GM21529 (cell line): ENCODE data around the gene ZBTB21.
"Not testable (repeated sequence)": the region's sequence is repeated elsewhere in the genome, so short reads cannot be mapped to it uniquely, and the experiment has no call there.

Experiments used
- ATAC-seq: cut with Tn5 transposase; IDR thresholded peaks from one replicate; pipeline ENCODE4 v1.9.1; 2021; ENCODE audit not compliant: unreplicated experiment

The ZBTB21 gene

DNA sequence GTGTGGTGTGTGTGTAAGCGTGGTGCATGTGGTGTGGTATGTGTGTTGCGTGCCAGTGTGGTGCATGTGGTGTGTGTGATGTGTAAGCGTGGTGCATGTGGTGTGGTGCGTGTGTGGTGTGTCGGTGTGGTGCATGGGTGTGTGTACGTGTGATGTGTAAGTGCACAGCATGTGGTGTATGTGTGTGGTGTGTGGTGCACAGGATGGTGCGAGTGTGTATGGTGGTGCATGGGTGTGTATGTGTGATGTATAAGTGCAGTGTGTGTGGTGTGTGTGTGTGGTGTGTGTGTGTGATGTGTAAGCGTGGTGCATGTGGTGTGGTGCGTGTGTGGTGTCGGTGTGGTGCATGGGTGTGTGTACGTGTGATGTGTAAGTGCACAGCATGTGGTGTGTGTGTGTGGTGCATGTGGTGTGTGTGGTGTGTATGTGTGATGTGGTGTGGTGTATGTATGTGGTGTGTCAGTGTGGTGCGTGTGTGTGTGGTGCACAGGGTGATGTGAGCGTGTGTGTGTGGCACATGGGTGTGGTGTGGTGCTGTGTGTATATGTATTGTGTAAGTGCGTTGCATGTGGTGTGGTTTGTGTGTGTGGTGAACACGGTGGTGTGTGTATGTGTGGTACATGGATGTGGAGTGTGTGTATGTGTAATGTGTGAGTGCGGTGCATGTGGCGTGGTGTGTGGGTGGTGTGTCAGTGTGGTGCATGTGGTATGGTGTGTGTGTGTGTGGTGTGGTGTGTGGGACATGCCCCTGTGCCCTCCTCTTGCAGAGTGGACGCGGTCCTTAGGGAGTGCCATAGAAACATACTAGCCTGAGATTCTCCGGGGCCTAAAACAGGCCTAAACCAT lies 55.3 kb downstream of the ZBTB21 start:
- no peak for ATAC-seq

DNA sequence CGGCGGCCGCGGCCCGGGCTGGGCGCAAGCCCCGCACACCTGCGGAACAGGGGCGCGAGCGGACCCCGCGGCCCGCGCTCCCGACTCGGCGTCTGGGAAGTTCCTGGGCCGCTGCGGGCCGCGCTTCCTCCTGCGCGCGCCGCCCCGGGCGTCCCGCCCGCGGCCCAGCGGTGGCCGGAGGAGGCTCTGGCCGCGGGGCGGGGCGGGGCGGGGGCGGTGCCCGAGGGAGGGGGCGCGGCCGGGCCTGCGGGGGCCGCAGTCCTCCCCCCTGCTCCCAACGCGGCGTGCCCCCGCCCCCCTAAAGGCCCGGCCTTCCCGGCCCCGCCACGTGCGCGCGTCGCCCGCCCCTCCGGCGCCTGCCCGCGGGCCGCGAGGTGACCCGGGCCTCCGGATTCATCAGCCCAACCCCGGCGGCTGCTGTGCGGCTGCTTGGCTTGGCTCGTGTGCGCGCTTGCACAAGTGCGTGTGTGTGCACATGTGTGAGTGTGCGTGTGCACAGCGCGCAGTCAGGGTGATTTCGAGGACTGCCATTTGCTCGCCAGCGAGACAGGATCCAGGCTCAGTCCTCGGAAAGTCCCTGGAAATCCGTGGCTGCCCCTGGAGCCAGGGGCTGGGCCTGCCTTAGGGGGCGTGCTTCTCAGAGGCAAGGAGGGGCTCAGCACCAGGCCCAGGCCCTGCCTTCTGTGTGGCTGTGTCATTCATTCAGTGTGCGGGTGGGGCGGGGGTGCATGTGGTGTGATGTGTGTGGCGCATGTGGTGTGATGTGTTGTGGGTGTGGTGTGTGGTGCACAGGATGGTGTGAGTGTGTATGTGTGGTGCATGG lies 56.1 kb downstream of the ZBTB21 start, which contains the start of gene C2CD2:
C2CD2 (minus strand) TSS at position 188 of the 823 bp plus-strand sequence. CDS start 370 bp downstream, outside the sequence.
- ATAC-seq = peak; percentile 42

DNA sequence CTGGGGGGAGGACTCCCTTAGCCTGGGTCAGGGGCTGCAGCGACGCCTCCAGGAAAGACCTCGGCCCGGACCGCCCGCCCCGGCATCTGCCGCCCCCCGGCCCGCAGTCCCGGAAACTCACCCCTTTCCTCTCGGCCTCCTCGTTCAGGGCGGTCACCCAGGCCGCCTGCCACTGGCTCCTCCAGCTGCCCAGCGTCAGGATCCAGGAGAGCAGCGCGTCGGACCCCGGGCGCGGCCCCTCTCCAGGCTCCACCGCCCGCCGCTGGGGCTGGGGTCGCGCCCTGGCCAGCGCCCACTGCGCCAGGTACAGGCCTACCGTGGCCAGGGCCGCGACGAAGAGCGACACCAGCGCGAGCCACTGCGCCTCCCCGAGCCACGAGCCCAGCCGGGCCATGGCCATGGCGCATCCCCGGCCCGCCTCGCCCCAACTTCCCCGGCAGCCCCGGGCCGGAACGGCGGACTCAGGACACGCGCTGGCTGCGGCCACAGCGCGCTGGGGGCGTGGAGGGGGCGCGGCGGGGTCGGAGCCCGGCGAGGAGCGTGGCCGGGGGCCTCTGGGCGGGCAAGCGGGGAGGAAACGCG lies 56.8 kb downstream of the ZBTB21 start:
- peak; percentile 15 for ATAC-seq

DNA sequence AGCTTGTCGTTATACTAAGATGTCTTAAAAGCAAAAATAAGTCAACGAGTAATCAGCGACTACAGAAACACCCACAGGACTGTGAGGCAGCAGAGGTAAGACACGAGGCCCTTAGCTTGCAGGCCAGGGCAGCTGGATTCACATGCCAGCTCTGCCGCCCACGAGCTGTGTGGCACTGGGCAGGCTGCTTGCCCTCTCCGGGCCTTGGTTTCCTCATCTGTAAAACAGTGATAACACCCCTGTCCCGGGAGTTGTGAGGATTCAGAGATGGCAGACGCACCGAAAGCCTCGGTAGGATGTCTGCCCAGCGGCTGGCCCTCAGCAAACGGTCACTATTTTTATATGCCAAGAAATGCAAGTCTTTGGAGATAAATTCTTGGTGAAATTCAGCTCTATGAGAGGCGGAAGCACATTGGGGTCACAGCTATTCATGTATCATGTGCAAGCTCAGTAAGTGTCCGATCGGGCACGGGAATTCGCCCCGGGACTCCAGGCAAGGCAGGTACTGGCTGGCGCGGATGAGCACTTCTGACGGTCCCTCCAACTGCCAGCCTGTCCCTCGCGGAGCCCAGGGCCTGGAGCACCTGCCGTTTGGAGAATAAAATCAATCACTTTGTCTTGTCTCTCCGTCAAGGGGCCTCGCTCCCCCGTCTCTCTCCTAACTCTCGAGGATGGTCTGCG lies 57.5 kb downstream of the ZBTB21 start:
- ATAC-seq = no peak

DNA sequence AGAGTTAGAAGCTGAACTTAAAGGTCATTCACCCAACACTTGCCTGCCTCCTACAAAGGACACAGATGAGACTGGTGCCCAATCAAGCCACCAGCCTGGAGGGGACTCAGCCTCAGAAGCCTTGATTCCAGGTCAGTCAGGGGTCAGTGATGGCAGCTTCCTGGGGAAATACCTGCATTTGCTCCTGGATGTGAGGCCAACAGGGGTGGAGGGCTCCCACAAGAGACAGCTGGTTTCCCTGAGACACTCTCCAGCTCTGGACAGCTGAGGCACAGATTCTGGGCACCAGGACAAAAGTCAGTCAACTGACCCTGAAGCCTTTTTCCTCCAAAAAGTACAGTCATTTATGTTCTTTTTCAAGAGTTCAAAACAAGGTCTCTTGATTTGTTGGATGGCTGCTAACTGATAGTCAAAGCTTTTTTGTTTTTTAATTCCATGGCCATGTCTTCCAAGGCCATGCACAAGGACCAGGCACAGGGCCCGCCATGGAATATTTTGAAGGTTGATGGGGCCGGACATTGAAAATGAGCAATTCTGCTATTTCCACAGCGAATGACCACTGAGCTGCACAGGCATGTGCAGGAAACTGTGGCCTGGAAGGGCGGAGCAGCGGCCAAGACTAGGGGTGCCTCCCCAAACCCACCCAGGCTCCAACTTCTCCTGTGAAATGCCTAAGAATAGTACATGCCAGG lies 58.1 kb downstream of the ZBTB21 start:
- no peak for ATAC-seq

DNA sequence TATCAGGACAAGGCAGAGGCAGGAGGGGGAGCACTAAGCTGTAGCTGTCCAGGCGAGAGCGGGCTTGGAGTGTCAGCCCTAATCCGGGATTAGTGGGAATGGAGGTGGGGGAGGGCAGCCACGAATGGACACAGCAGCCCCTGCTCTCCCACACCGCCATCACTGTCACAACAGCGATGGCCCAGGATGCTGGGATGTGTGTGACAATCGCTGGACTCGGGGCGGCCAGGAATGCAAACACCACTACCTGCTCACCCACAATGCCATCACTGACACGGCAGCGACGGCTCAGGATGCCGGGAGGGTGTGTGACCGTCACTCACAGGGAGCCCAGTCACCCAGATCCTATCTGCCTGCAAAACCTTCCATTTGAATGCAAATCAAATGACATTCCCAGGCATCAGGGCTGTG lies 59.2 kb downstream of the ZBTB21 start:
- ATAC-seq = no peak

DNA sequence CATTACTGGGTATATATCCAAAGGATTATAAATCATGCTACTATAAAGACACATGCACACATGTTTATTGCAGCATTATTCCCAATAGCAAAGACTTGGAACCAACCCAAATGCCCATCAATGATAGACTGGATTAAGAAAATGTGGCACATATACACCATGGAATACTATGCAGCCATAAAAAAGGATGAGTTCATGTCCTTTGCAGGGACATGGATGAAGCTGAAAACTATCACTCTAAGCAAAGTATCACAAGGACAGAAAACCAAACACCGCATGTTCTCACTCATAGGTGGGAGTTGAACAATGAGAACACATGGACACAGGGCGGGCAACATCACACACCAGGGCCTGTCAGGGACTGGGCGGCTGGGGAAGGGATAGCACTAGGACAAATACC lies 60.5 kb downstream of the ZBTB21 start:
- not testable (repeated sequence) for ATAC-seq

DNA sequence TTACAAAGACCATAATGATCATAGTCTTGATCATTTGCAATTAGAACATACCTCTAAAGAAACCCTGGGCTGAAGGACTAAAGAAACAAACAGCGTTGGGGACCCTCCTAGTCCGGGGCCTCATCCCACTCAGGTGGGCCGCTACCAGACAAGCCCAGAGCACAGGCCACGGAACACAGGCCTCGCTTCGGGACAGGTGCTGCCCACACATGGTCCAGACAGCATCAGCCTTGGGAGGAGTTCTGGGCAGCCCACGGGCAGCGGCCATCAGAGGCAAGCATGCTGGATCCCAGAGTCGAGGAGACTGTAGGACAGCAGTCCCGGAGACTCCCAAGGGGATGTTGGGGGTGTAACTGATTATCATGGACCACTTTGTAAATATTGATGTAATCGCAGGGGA lies 61.3 kb downstream of the ZBTB21 start:
- ATAC-seq = no peak

DNA sequence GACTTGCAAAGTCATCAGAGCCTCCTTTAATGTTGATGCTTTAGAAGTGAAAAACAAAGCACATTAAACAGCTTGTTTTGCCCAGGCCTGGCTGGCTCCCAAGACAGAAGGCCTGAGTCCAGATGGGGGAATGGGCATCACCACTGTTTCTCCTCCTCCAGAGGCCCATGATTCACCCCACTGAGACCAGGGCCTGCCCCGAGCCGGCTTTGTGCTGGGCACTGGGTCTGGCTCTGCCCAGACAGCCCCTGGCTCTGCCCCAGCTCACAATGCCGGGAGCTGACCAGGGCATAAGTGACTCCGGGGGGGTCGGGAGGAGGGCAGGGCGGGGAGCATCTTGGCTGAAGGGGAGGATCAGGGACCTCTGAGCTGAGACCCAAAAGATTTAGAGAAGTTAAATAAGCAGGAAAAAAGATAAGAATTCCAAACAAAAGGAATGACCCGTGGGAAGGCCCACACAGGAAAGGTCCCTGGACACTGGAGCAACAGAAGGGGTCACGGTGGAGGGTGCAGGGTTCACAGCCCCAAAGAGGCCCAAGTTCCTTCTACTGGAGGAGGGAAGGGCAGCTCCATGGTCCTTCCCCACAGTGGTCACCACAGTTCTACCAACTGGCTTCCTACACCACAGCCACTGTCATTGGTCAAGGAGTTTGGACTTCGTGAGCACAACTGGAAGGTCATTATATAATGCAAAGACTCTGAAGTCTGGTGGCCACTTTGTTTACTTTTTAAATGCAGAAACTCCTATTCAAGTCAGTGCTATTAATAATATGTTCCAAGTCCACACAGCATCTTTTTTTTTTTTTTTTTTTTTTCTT lies 61.9 kb downstream of the ZBTB21 start:
- ATAC-seq = no peak

DNA sequence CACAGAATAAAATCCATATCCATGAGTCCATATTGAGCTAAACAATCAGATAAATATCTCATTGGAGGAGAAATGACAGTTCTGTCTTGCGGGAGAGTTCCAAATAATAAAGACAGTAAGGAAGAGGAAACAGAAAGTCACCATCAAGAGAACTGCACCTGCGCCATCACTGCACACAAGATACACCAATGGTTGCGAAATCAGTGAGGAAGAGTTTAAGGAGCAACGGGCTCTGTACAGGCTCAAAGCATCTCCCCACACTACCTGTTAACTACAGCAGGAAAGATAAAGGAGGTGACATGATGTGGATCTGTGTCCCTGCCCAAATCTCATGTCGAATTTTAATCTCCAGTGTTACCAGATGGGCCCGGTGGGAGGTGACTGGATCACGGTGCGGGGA lies 64.2 kb downstream of the ZBTB21 start:
- no peak for ATAC-seq

DNA sequence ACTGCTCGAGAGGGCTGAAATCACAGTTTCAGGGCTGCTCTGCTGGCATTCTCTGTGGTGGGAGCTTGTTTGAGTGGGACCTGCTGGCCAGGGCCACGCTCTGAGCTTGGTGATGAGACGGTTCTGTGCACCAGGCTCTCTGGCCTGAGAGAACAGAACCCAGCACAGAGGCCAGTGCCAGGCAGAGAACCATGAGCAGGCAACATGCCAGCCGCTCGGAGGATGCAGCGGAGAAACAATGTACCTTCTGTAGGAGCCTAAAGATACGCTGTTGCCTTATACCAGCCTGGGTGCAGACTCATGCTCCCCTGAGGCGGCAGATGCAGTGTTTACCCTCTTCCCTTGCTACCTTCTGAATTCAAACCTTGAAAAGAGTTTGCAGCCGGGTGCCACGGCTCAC lies 66.3 kb downstream of the ZBTB21 start:
- no peak for ATAC-seq

DNA sequence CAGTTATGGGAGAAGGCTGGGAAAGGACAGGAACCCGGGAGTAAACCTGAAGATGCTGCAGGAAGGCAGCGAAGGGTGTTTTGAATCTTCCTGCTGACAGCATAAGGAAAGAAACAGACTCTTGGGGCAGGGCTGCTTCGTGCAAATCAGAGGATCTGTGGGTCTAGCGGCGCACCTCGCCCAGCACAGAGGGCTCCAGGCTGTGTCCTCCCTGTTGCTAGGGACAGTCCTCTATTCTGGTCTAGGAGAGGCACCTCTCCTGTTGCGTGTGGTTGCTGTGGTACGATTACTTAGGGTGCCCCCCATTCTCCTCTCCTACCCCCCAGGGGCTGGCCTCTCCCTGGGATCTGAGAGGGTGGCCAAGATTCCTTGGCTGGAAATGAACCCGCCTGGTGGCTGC lies 67.7 kb downstream of the ZBTB21 start:
- no peak for ATAC-seq

DNA sequence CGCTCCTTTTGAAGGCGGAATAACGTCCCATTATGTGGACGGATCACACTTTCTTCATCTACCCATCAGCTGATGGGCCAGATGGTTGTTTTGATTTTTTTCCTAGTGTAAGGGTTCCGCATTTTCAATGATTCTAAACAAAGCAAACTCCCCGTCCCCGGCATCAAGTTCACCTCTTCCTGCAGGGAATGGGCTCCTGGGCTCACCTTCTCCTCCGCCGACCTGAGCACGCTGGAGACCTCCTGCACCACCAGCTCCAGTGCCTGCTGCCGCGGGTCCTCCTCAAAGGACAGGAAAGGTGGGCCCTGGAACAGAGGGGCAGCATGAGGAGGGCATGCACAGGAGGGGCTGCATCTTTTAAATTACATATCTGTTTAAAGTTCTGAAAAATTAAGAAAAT lies 68.2 kb downstream of the ZBTB21 start:
- no peak for ATAC-seq

DNA sequence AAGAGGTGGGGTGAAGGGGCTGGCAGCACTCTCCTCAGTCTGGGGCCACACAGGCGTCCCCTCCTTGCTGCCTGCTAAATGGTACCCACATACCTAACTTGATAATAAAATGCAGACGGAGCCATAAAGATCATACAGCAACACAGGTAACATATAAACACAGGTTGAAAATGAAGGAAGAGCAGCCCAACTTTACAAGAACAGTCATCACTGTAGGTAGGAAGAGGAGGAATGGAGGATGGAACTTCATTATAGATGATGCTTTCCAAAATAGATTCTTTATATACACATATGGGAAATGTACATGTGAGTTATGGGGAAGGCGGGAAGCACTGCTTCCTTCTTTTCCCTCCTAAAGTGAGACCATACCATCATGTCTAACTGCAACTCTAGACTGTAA lies 69.7 kb downstream of the ZBTB21 start:
- no peak for ATAC-seq

DNA sequence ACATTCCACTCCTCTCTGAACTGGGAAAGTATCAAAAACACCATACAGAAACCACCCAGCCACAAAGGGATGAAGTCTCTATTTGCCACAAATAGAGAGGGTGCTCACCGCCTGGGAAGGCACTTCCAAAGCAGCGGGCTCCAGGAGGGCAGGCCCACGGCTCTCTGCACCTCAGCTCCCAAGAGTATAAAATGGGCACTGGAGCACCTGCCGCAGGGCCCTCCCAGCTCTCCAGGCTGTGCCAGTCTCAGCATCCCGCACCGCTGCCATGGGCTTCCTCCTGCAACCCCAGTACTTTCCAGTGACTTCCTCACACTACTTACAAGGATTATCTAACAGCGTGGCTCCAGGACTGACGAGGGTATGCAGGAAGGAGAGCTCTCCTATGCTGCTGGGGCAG lies 70.8 kb downstream of the ZBTB21 start:
- ATAC-seq = no peak
